WTC11 (cell line): Measurements from ENCODE around the gene YES1. TPM values are rescaled to one million over a fixed set of nuclear protein-coding genes. Genes with fewer than 3 reads are reported as not detected.

Experiments
- ATAC-seq: fragments of 200-7000 bp; cut with Tn5 transposase; 2 replicates; pipeline ENCODE4 v1.10.0; 2021; ENCODE audit warnings: mild to moderate bottlenecking, moderate library complexity
- CTCF ChIA-PET: fragments of 300-600 bp; sonication (Branson Sonifier 250); formaldehyde crosslinking; loops from one replicate; lab custom pipeline; 2021; ENCODE audit warnings: antibody characterized with exemption; lab: Charles Lee
- POLR2A ChIA-PET: fragments of 350-600 bp; sonication (Branson Sonifier 250); formaldehyde crosslinking; loops from one replicate; lab custom pipeline; 2021; ENCODE audit warnings: antibody characterized with exemption; lab: Charles Lee
- DNase-seq: peaks from one replicate; pipeline ENCODE4 v3.0.0; 2021; ENCODE audit warnings: low spot score
- H3K27ac Mint-ChIP-seq: 2 replicates; pipeline ENCODE4 v1.8.0; 2021; ENCODE audit warnings: mixed read lengths
- H3K27me3 Mint-ChIP-seq: 2 replicates; pipeline ENCODE4 v1.8.0; 2021; ENCODE audit warnings: low read depth, mild to moderate bottlenecking, moderate library complexity, mixed read lengths
- H3K36me3 Mint-ChIP-seq: 2 replicates; pipeline ENCODE4 v1.8.0; 2021; ENCODE audit warnings: mixed read lengths
- H3K4me1 Mint-ChIP-seq: 2 replicates; pipeline ENCODE4 v1.8.0; 2022; ENCODE audit warnings: mixed read lengths
- H3K4me3 Mint-ChIP-seq: 2 replicates; pipeline ENCODE4 v1.8.0; 2021; ENCODE audit warnings: mild to moderate bottlenecking, moderate library complexity, mixed read lengths
- H3K9me3 Mint-ChIP-seq: 2 replicates; pipeline ENCODE4 v1.8.0; 2021; ENCODE audit warnings: mixed read lengths
- ATF3 ChIP-seq: sonication (generic); formaldehyde crosslinking; conservative IDR thresholded peaks from 2 replicates; pipeline ENCODE4 v1.8.1; 2022; ENCODE audit warnings: mild to moderate bottlenecking, missing genetic modification reagents
- ATF6 ChIP-seq: sonication (generic); formaldehyde crosslinking; IDR thresholded peaks from 2 replicates; pipeline ENCODE4 v1.8.1; 2023; ENCODE audit warnings: mild to moderate bottlenecking, missing genetic modification reagents
- E2F5 ChIP-seq: sonication (generic); formaldehyde crosslinking; IDR thresholded peaks from 2 replicates; pipeline ENCODE4 v1.8.1; 2022; ENCODE audit warnings: mild to moderate bottlenecking, moderate library complexity, missing genetic modification reagents
- ESRRA ChIP-seq: sonication (generic); formaldehyde crosslinking; IDR thresholded peaks from 2 replicates; pipeline ENCODE4 v1.8.1; 2022; ENCODE audit warnings: mild to moderate bottlenecking, missing genetic modification reagents, borderline replicate concordance
- FOXP1 ChIP-seq: sonication (generic); formaldehyde crosslinking; IDR thresholded peaks from 2 replicates; pipeline ENCODE4 v1.8.0; 2022; ENCODE audit warnings: missing genetic modification reagents, mild to moderate bottlenecking, moderate library complexity, borderline replicate concordance
- GRHL2 ChIP-seq: fragments of 250-450 bp; sonication (Bioruptor Pico); IDR thresholded peaks from 2 replicates; pipeline ENCODE4 v1.8.0; 2022; ENCODE audit warnings: mild to moderate bottlenecking, moderate library complexity; ENCODE audit not compliant: insufficient replicate concordance, severe bottlenecking
- JUN ChIP-seq: sonication (generic); formaldehyde crosslinking; IDR thresholded peaks from 2 replicates; pipeline ENCODE4 v1.8.0; 2023; ENCODE audit warnings: mild to moderate bottlenecking, missing genetic modification reagents
- MLX ChIP-seq: sonication (generic); formaldehyde crosslinking; IDR thresholded peaks from 2 replicates; pipeline ENCODE4 v1.8.1; 2023; ENCODE audit warnings: mild to moderate bottlenecking, missing genetic modification reagents, moderate library complexity
- MXD4 ChIP-seq: fragments of 250-450 bp; sonication (Bioruptor Pico); IDR thresholded peaks from 2 replicates; pipeline ENCODE4 v1.8.0; 2021; ENCODE audit warnings: mild to moderate bottlenecking, moderate library complexity, borderline replicate concordance
- PREB ChIP-seq: sonication (generic); formaldehyde crosslinking; IDR thresholded peaks from 2 replicates; pipeline ENCODE4 v1.8.1; 2022; ENCODE audit warnings: mild to moderate bottlenecking, missing genetic modification reagents, moderate library complexity, borderline replicate concordance
- PRRX2 ChIP-seq: fragments of 250-450 bp; sonication (Bioruptor Pico); IDR thresholded peaks from 2 replicates; pipeline ENCODE4 v1.8.0; 2021; ENCODE audit warnings: mild to moderate bottlenecking
- SMAD3 ChIP-seq: sonication (generic); formaldehyde crosslinking; IDR thresholded peaks from 2 replicates; pipeline ENCODE4 v1.8.0; 2022; ENCODE audit warnings: missing genetic modification reagents, mild to moderate bottlenecking, borderline replicate concordance
- SOX15 ChIP-seq: fragments of 250-450 bp; sonication (Bioruptor Pico); IDR thresholded peaks from 2 replicates; pipeline ENCODE4 v1.9.0; 2021; ENCODE audit warnings: mild to moderate bottlenecking
- USF1 ChIP-seq: sonication (generic); formaldehyde crosslinking; IDR thresholded peaks from 2 replicates; pipeline ENCODE4 v1.8.0; 2022; ENCODE audit warnings: mild to moderate bottlenecking, missing genetic modification reagents
- ZNF121 ChIP-seq: sonication (generic); formaldehyde crosslinking; IDR thresholded peaks from 2 replicates; pipeline ENCODE4 v1.8.0; 2023; ENCODE audit warnings: missing genetic modification reagents
- ZNF281 ChIP-seq: sonication (generic); formaldehyde crosslinking; IDR thresholded peaks from 2 replicates; pipeline ENCODE4 v1.8.0; 2023; ENCODE audit warnings: mild to moderate bottlenecking, missing genetic modification reagents
- ZNF396 ChIP-seq: fragments of 250-450 bp; sonication (Bioruptor Pico); IDR thresholded peaks from 2 replicates; pipeline ENCODE4 v1.8.0; 2021; ENCODE audit warnings: mild to moderate bottlenecking, moderate library complexity, borderline replicate concordance
- total RNA-seq: library from RNA; stranded (reverse); gene quantifications from 3 replicates; pipeline ENCODE4 v1.2.3, GENCODE V29; 2021

YES1 gene
- total RNA-seq, 1 experiment from 2014 or later = 113 TPM

- H3K27me3 Mint-ChIP-seq = no peaks in the 10 kb centered on the region
- no peaks in the 10 kb centered on the region for H3K9me3 Mint-ChIP-seq
- POLR2A ChIA-PET = no interaction called here
- H3K27ac Mint-ChIP-seq = no peak overlapping the region
- peaks cover 50% of the 10 kb centered on the region for H3K36me3 Mint-ChIP-seq
- no peak for DNase-seq
- H3K4me1 Mint-ChIP-seq = peaks cover 2% of the 10 kb centered on the region; the same call in 1 of the 2 replicates
- no peak overlapping the region for H3K4me3 Mint-ChIP-seq
- TF ChIP-seq ESRRA = no peak
- TF ChIP-seq PREB (CRISPR knock-in tag) = no peak
- no peak for TF ChIP-seq ATF3
- no peak for TF ChIP-seq FOXP1 (CRISPR knock-in tag)
- TF ChIP-seq ZNF121 (CRISPR knock-in tag) = no peak
- TF ChIP-seq MXD4 = no peak
- no peak for TF ChIP-seq GRHL2
- TF ChIP-seq E2F5 = no peak
- TF ChIP-seq ZNF281 = no peak
- TF ChIP-seq ATF6 (CRISPR knock-in tag) = no peak
- no peak for TF ChIP-seq ZNF396 (CRISPR knock-in tag)
- TF ChIP-seq USF1 = no peak
- ATAC-seq = no peak
- CTCF ChIA-PET = interaction anchor here (1.1 kb wide), 2 partner anchors 11 to 155 kb away, joined by 3 read pairs; no protein-coding TSS in a partner anchor
Observed at GRCh38 chr18:677145-677544, 134.9 kb downstream of the YES1 start.

- Mint-ChIP-seq H3K27me3 (no peaks in the 10 kb centered on the region), H3K4me3 (no peak overlapping the region), H3K27ac (no peak overlapping the region)
- POLR2A ChIA-PET = no interaction called here
- no peak for DNase-seq
- no peak for TF ChIP-seq ZNF121 (CRISPR knock-in tag)
- TF ChIP-seq PRRX2 (CRISPR knock-in tag) = no peak
- no peak for TF ChIP-seq SOX15 (CRISPR knock-in tag)
- no peak for TF ChIP-seq JUN
- TF ChIP-seq SMAD3 (CRISPR knock-in tag) = no peak
- no peak for TF ChIP-seq MLX (CRISPR knock-in tag)
- TF ChIP-seq, all 79 proteins: peak for 0
- Mint-ChIP-seq H3K4me1 (peaks cover 2% of the 10 kb centered on the region; the same call in 1 of the 2 replicates), H3K9me3 (no peaks in the 10 kb centered on the region), H3K36me3 (peaks cover 46% of the 10 kb centered on the region)
- no peak for ATAC-seq
- CTCF ChIA-PET = interaction anchor here (1.3 kb wide), 1 partner anchor 154 kb away, joined by 3 read pairs; no protein-coding TSS in a partner anchor
Observed at GRCh38 chr18:676736-677135, 135.3 kb downstream of the YES1 start.
